AG09309 (cell line): ENCODE results near the gene TMX1.

Source experiments
- DNase-seq: peaks from one replicate; pipeline ENCODE4 v3.0.0-alpha.2; 2010; ENCODE audit warnings: low read depth
- H3K4me3 ChIP-seq: 2 replicates; pipeline ENCODE4 v1.5.1; 2011; ENCODE audit warnings: mild to moderate bottlenecking, low read depth, low read length, moderate library complexity; ENCODE audit not compliant: control insufficient read depth
- TF ChIP-seq, protein P1 (sequence below): IDR thresholded peaks from 2 replicates; pipeline ENCODE4 v1.5.1; 2011; ENCODE audit warnings: mild to moderate bottlenecking, low read depth, low read length, inconsistent platforms; ENCODE audit not compliant: insufficient read depth, control insufficient read depth; ENCODE audit errors: missing control alignments

TMX1 gene

GRCh38 chr14:51276605-51277004, 36.6 kb downstream of the TMX1 start:
- H3K4me3 ChIP-seq = no peak overlapping the region
- TF ChIP-seq, protein P1, sequence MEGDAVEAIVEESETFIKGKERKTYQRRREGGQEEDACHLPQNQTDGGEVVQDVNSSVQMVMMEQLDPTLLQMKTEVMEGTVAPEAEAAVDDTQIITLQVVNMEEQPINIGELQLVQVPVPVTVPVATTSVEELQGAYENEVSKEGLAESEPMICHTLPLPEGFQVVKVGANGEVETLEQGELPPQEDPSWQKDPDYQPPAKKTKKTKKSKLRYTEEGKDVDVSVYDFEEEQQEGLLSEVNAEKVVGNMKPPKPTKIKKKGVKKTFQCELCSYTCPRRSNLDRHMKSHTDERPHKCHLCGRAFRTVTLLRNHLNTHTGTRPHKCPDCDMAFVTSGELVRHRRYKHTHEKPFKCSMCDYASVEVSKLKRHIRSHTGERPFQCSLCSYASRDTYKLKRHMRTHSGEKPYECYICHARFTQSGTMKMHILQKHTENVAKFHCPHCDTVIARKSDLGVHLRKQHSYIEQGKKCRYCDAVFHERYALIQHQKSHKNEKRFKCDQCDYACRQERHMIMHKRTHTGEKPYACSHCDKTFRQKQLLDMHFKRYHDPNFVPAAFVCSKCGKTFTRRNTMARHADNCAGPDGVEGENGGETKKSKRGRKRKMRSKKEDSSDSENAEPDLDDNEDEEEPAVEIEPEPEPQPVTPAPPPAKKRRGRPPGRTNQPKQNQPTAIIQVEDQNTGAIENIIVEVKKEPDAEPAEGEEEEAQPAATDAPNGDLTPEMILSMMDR = no peak
- DNase-seq = no peak

GRCh38 chr14:51277753-51278415, 37.8 kb downstream of the TMX1 start:
- no peak for DNase-seq
- TF ChIP-seq, protein P1 = no peak
- no peak overlapping the region for H3K4me3 ChIP-seq

- H3K4me3 ChIP-seq = no peak overlapping the region
- no peak for DNase-seq
- TF ChIP-seq, protein P1 = no peak
Observed at GRCh38 chr14:51282517-51282916, 42.5 kb downstream of the TMX1 start.

GRCh38 chr14:51283402-51284085, 43.5 kb downstream of the TMX1 start:
- no peak overlapping the region for H3K4me3 ChIP-seq
- TF ChIP-seq, protein P1 = peak; percentile 52
- DNase-seq = peak; percentile 84

- DNase-seq = no peak
- no peak overlapping the region for H3K4me3 ChIP-seq
- TF ChIP-seq, protein P1 = no peak
Observed at GRCh38 chr14:51284241-51284640, 44.2 kb downstream of the TMX1 start.

- TF ChIP-seq, protein P1 = no peak
- H3K4me3 ChIP-seq = no peak overlapping the region
- no peak for DNase-seq
Observed at GRCh38 chr14:51285120-51285519, 45.1 kb downstream of the TMX1 start.

DNA sequence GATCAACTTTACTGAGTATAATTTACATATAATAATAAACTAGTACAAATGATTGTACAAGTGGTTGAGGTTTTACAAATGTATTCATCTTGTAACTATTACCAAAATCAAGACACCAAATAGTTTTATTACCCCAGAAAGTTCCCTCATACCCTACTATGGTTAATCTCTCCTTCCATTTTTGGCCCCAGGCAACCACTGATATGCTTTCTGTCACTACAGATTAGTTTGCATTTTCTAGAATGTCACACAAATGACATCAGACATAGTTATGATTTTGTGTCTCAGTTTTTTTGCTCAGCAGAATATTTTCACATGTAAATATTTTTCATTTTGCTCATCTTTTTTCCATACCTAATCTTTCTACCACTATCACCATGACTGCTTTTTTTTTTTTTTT, 49.1 kb downstream of the TMX1 start:
- no peak for DNase-seq

More for the DNA sequence above, 49.1 kb downstream of the TMX1 start:
- TF ChIP-seq, protein P1 = no peak
- no peak overlapping the region for H3K4me3 ChIP-seq
